ENCODE results near the gene HTATSF1. TPM values are rescaled to one million over a fixed set of nuclear protein-coding genes. Genes with fewer than 3 reads are reported as not detected.

The HTATSF1 gene
- total and polyA plus RNA-seq, 2 donors (not counting 1 experiment from before 2014, with no cell fraction given), result 1.0 to 18.7 TPM

GRCh38 chrX:136476501-136476900 is 20.9 kb upstream of the HTATSF1 start:
- Histone ChIP-seq H3K4me1 (ENCODE audit: control insufficient read depth in 2 of 2, insufficient read depth in 2 of 2, low read length in 2 of 2) (no peaks in the 10 kb centered on the region), H3K27ac (ENCODE audit: low read length in 2 of 2) (no peak overlapping the region), H4K20me1 (ENCODE audit: control insufficient read depth, insufficient read depth, low read length, poor library complexity, severe bottlenecking) (no peaks in the 10 kb centered on the region), H2AFZ (ENCODE audit: insufficient read depth, low read depth, low read length, poor library complexity, severe bottlenecking) (no peak overlapping the region), H3K4me3 (ENCODE audit: control extremely low read depth in 1 of 5, extremely low read depth in 1 of 5, insufficient read depth in 1 of 5, low read depth in 2 of 5, low read length in 4 of 5) (no peak overlapping the region), H3K9me3 (ENCODE audit: control extremely low read depth in 1 of 3, control insufficient read depth in 2 of 3, insufficient read depth in 1 of 3, low read length in 2 of 3) (no peaks in the 10 kb centered on the region), H3K36me3 (replicated peaks in 1 of 2; ENCODE audit: control extremely low read depth in 1 of 2, control insufficient read depth in 1 of 2, extremely low read depth in 1 of 2, insufficient read depth in 2 of 2, low read length in 1 of 2) (no peaks in the 10 kb centered on the region), H3K79me2 (ENCODE audit: control insufficient read depth, insufficient read depth, low read length) (no peaks in the 10 kb centered on the region), H3K27me3 (replicated peaks in 1 of 4; ENCODE audit: control extremely low read depth in 1 of 4, control insufficient read depth in 3 of 4, insufficient read depth in 4 of 4, low read length in 3 of 4) (no peaks in the 10 kb centered on the region), H3K4me2 (replicated peaks; ENCODE audit: low read depth, low read length, poor library complexity, severe bottlenecking) (no peak overlapping the region), H3K9ac (ENCODE audit: low read length) (no peak overlapping the region)
- Mint-ChIP-seq H3K27ac (no peak overlapping the region), H3K4me1 (no peaks in the 10 kb centered on the region), H3K27me3 (peaks cover 6% of the 10 kb centered on the region), H3K4me3 (no peak overlapping the region), H3K9me3 (ENCODE audit: insufficient read depth) (no peaks in the 10 kb centered on the region)
- POLR2A ChIA-PET, result no interaction called here
- CTCF ChIA-PET, result no interaction called here
- no peak for TF ChIP-seq EZH2 (IDR thresholded peaks at IDR 0.05; ENCODE audit: borderline replicate concordance, insufficient read depth, low read depth, low read length, poor library complexity, severe bottlenecking)
- no peak for TF ChIP-seq CTCF (IDR thresholded peaks at IDR 0.05)
- intact Hi-C loops (cut with micrococcal nuclease), result no loop called here
- ATAC-seq (ENCODE audit: low read depth) (no peak), DNase-seq (no peak)
- no CpG with 5 or more reads among the region's 2 CpGs for WGBS (ENCODE audit: insufficient coverage)

- no peaks in the 10 kb centered on the region for H3K9me3 ChIP-seq (ENCODE audit: control extremely low read depth in 1 of 3, control insufficient read depth in 2 of 3, insufficient read depth in 1 of 3, low read length in 2 of 3)
- no peaks in the 10 kb centered on the region for H3K4me1 ChIP-seq (ENCODE audit: control insufficient read depth in 2 of 2, insufficient read depth in 2 of 2, low read length in 2 of 2)
- no peaks in the 10 kb centered on the region for H3K27me3 ChIP-seq (replicated peaks in 1 of 4; ENCODE audit: control extremely low read depth in 1 of 4, control insufficient read depth in 3 of 4, insufficient read depth in 4 of 4, low read length in 3 of 4)
- Mint-ChIP-seq H3K4me1 (no peaks in the 10 kb centered on the region), H3K27ac (no peak overlapping the region), H3K4me3 (no peak overlapping the region), H3K9me3 (ENCODE audit: insufficient read depth) (no peaks in the 10 kb centered on the region), H3K27me3 (peaks cover 6% of the 10 kb centered on the region)
- H3K36me3 ChIP-seq (replicated peaks in 1 of 2; ENCODE audit: control extremely low read depth in 1 of 2, control insufficient read depth in 1 of 2, extremely low read depth in 1 of 2, insufficient read depth in 2 of 2, low read length in 1 of 2), result no peaks in the 10 kb centered on the region
- no peak for TF ChIP-seq EZH2 (IDR thresholded peaks at IDR 0.05; ENCODE audit: borderline replicate concordance, insufficient read depth, low read depth, low read length, poor library complexity, severe bottlenecking)
- TF ChIP-seq CTCF (IDR thresholded peaks at IDR 0.05), result no peak
- no peak overlapping the region for H2AFZ ChIP-seq (ENCODE audit: insufficient read depth, low read depth, low read length, poor library complexity, severe bottlenecking)
- WGBS (ENCODE audit: insufficient coverage), result no CpG with 5 or more reads among the region's 2 CpGs
- POLR2A ChIA-PET, result no interaction called here
- CTCF ChIA-PET, result no interaction called here
- no peak overlapping the region for H3K9ac ChIP-seq (ENCODE audit: low read length)
- H3K4me2 ChIP-seq (replicated peaks; ENCODE audit: low read depth, low read length, poor library complexity, severe bottlenecking), result no peak overlapping the region
- intact Hi-C loops (cut with micrococcal nuclease), result no loop called here
- ATAC-seq (ENCODE audit: low read depth) (no peak), DNase-seq (no peak)
- no peaks in the 10 kb centered on the region for H3K79me2 ChIP-seq (ENCODE audit: control insufficient read depth, insufficient read depth, low read length)
- H3K4me3 ChIP-seq (ENCODE audit: control extremely low read depth in 1 of 5, extremely low read depth in 1 of 5, insufficient read depth in 1 of 5, low read depth in 2 of 5, low read length in 4 of 5), result no peak overlapping the region
- no peak overlapping the region for H3K27ac ChIP-seq (ENCODE audit: low read length in 2 of 2)
- H4K20me1 ChIP-seq (ENCODE audit: control insufficient read depth, insufficient read depth, low read length, poor library complexity, severe bottlenecking), result no peaks in the 10 kb centered on the region
These were observed 20.4 kb upstream of the HTATSF1 start for GRCh38 chrX:136477026-136477425.
